ENCODE measurements around the gene TMEM132C. TPM values are rescaled to one million over a fixed set of nuclear protein-coding genes. Genes with fewer than 3 reads are reported as not detected.

Gene TMEM132C
- polyA plus RNA-seq, 3 donors: 2.4 to 3.0 (median 2.4) TPM

- DNase-seq: no peak
Observed at GRCh38 chr12:128707488-128707887, 440.5 kb downstream of the TMEM132C start.

GRCh38 chr12:128708789-128709188 lies 441.8 kb downstream of the TMEM132C start:
- DNase-seq: no peak

- no peak for DNase-seq
Observed at GRCh38 chr12:128709660-128710059, 442.7 kb downstream of the TMEM132C start.

- DNase-seq: no peak
Observed at GRCh38 chr12:128711486-128711885, 444.5 kb downstream of the TMEM132C start.

GRCh38 chr12:128712622-128713021 lies 445.7 kb downstream of the TMEM132C start:
- no peak for DNase-seq

- no peak for DNase-seq
Observed at GRCh38 chr12:128715485-128715884, 448.5 kb downstream of the TMEM132C start.

- DNase-seq: no peak
Observed at GRCh38 chr12:128724468-128725046, 457.6 kb downstream of the TMEM132C start.

GRCh38 chr12:128726886-128727285 lies 459.9 kb downstream of the TMEM132C start:
- no peak for DNase-seq

- DNase-seq: no peak
Observed at GRCh38 chr12:128727461-128727860, 460.5 kb downstream of the TMEM132C start.

- DNase-seq: no peak
Observed at GRCh38 chr12:128727999-128728398, 461.0 kb downstream of the TMEM132C start.

GRCh38 chr12:128729628-128730121 lies 462.7 kb downstream of the TMEM132C start:
- no peak for DNase-seq

- no peak for DNase-seq
Observed at GRCh38 chr12:128734371-128734770, 467.4 kb downstream of the TMEM132C start.

GRCh38 chr12:128737292-128737966 lies 470.5 kb downstream of the TMEM132C start:
- DNase-seq: no peak

GRCh38 chr12:128743916-128744315 lies 476.9 kb downstream of the TMEM132C start:
- DNase-seq: no peak

GRCh38 chr12:128745772-128746689 lies 479.1 kb downstream of the TMEM132C start:
- DNase-seq: no peak

GRCh38 chr12:128747441-128747840 lies 480.5 kb downstream of the TMEM132C start:
- DNase-seq: no peak

GRCh38 chr12:128752386-128752785 lies 485.4 kb downstream of the TMEM132C start:
- DNase-seq: no peak

- DNase-seq: no peak
Observed at GRCh38 chr12:128753438-128753837, 486.5 kb downstream of the TMEM132C start.

- DNase-seq: no peak
Observed at GRCh38 chr12:128754275-128754674, 487.3 kb downstream of the TMEM132C start.

GRCh38 chr12:128755566-128755965 lies 488.6 kb downstream of the TMEM132C start:
- no peak for DNase-seq
